Spleen (tissue), 7 donors: Measurements from ENCODE around the gene PTPRO.
A peak's percentile ranks its signal among the peaks of the same experiment; 100 is the strongest.

ENCODE experiments used
- CTCF ChIP-seq, 11 experiments: fragments of 200-600 bp in 7 of 11; fragments of 450-650 bp in 4 of 11; sonication (generic) in 4 of 11; IDR thresholded peaks in 8 of 11; conservative IDR thresholded peaks in 3 of 11; 1 replicate in 7 of 11; 2 replicates in 4 of 11; pipeline versions ENCODE4 v1.4.0 to v1.8.0; 2016 to 2021; ENCODE audit warnings: antibody characterized with exemption in 11 of 11, inconsistent platforms in 4 of 11, mild to moderate bottlenecking in 1 of 11
- POLR2A ChIP-seq, 3 donors: fragments of 450-650 bp; IDR thresholded peaks; one replicate each; pipeline ENCODE4 v1.5.1; 2017; ENCODE audit warnings: antibody characterized with exemption in 3 of 3, mild to moderate bottlenecking in 1 of 3
- POLR2AphosphoS5 ChIP-seq, 3 donors: sonication (generic); formaldehyde crosslinking; IDR thresholded peaks; one replicate each; pipeline ENCODE4 v1.5.1; 2017; ENCODE audit warnings: antibody characterized with exemption in 3 of 3
- donor health status: DM: no; HTN: no; CAD: no; lungs with moderate emphysema.
- donor health status: DM: no; HTN: no; CAD: no.
- donor health status: DM: no; HTN: no; CAD: no.

GRCh38 chr12:15522574-15523187 lies 200.4 kb downstream of the PTPRO start:
- TF ChIP-seq POLR2A (IDR thresholded peaks at IDR 0.05) (no peak), CTCF (IDR thresholded peaks at IDR 0.05 in 8 of 11, conservative IDR thresholded peaks at IDR 0.05 in 3 of 11) (peak in 10 of 11 experiments; percentile 20 to 63 (median 46)), POLR2AphosphoS5 (IDR thresholded peaks at IDR 0.05) (no peak)
